ENCODE data around the gene DOK6. TPM values are rescaled to one million over a fixed set of nuclear protein-coding genes. Genes with fewer than 3 reads are reported as not detected.
"Not testable (repeated sequence)": the region's sequence is repeated elsewhere in the genome, so short reads cannot be mapped to it uniquely, and the experiment has no call there.

Gene DOK6
- 1 to 10 TPM; 2.9 to 5.3 TPM for total RNA-seq
- polyA plus RNA-seq (ENCODE audit: insufficient read length in 6 of 6): 10 to 100 TPM; 13.2 to 19.1 (median 16.0) TPM
- long read RNA-seq, donor 1, full-length matches to known transcripts: 7 of 7 reads
- long read RNA-seq, donor 1, partial matches to known transcripts: 0 of 7 reads
- long read RNA-seq, donor 1, other reads (novel, unspliced or antisense): 0 of 7 reads
- long read RNA-seq, donor 2, full-length matches to known transcripts: 6 of 6 reads
- long read RNA-seq, donor 2, partial matches to known transcripts: 0 of 6 reads
- long read RNA-seq, donor 2, other reads (novel, unspliced or antisense): 0 of 6 reads
- long read RNA-seq, donor 3, full-length matches to known transcripts: 4 of 4 reads
- long read RNA-seq, donor 3, partial matches to known transcripts: 0 of 4 reads
- long read RNA-seq, donor 3, other reads (novel, unspliced or antisense): 0 of 4 reads
- long read RNA-seq, donor 4: 0 reads
- long read RNA-seq, donor 5, full-length matches to known transcripts: 5 of 5 reads
- long read RNA-seq, donor 5, partial matches to known transcripts: 0 of 5 reads
- long read RNA-seq, donor 5, other reads (novel, unspliced or antisense): 0 of 5 reads
- long read RNA-seq, donor 6, full-length matches to known transcripts: 4 of 4 reads
- long read RNA-seq, donor 6, partial matches to known transcripts: 0 of 4 reads
- long read RNA-seq, donor 6, other reads (novel, unspliced or antisense): 0 of 4 reads
- long read RNA-seq, donor 7: 0 reads
- long read RNA-seq, donor 8, full-length matches to known transcripts: 2 of 2 reads
- long read RNA-seq, donor 8, partial matches to known transcripts: 0 of 2 reads
- long read RNA-seq, donor 8, other reads (novel, unspliced or antisense): 0 of 2 reads
- long read RNA-seq, donor 9: 0 reads
- long read RNA-seq, donor 10: 0 reads
- long read RNA-seq, donor 11: 0 reads
- long read RNA-seq, donor 12, full-length matches to known transcripts: 3 of 3 reads
- long read RNA-seq, donor 12, partial matches to known transcripts: 0 of 3 reads
- long read RNA-seq, donor 12, other reads (novel, unspliced or antisense): 0 of 3 reads

GRCh38 chr18:69400253-69400975, at the start of gene DOK6:
TSS of gene DOK6 (plus strand) at chr18:69400888.
- Histone ChIP-seq H3K9me3 (no peaks in the 10 kb centered on the region), H3K4me1 (peaks cover 0 to 5% of the 10 kb centered on the region in 2 donors), H3K4me3 (peak within 1 kb of the TSS; percentile 39 to 41), H3K27me3 (peaks cover 18 to 52% of the 10 kb centered on the region in 2 donors), H3K27ac (peak within 1 kb of the TSS; percentile 58 to 84), H3K36me3 (no peaks in the 10 kb centered on the region)
- ATAC-seq (peak; percentile 80), DNase-seq (peak; percentile 56 to 78 (median 76))
- intact Hi-C loops (cut with DNase I): no loop called here
- no peak for TF ChIP-seq CTCF (IDR thresholded peaks at IDR 0.05)

- no peak for TF ChIP-seq CTCF (IDR thresholded peaks at IDR 0.05)
- no peak overlapping the region for H3K4me3 ChIP-seq
- no peak for DNase-seq
- no peaks in the 10 kb centered on the region for H3K4me1 ChIP-seq
- H3K27ac ChIP-seq: no peak overlapping the region
- no peaks in the 10 kb centered on the region for H3K36me3 ChIP-seq
- H3K9me3 ChIP-seq: peaks cover 0 to under 1% of the 10 kb centered on the region in 2 donors
- intact Hi-C loops (cut with DNase I): no loop called here
- no peaks in the 10 kb centered on the region for H3K27me3 ChIP-seq
- ATAC-seq: no peak
Measured at GRCh38 chr18:69353023-69353422, 47.7 kb upstream of the DOK6 start.

GRCh38 chr18:69357590-69357989, 43.1 kb upstream of the DOK6 start:
- no peaks in the 10 kb centered on the region for H3K36me3 ChIP-seq
- no peaks in the 10 kb centered on the region for H3K27me3 ChIP-seq
- DNase-seq (no peak), ATAC-seq (no peak)
- no peak overlapping the region for H3K4me3 ChIP-seq
- H3K4me1 ChIP-seq: no peaks in the 10 kb centered on the region
- H3K9me3 ChIP-seq: peaks cover 0 to 15% of the 10 kb centered on the region in 2 donors
- TF ChIP-seq CTCF (IDR thresholded peaks at IDR 0.05): no peak
- intact Hi-C loops (cut with DNase I): no loop called here
- H3K27ac ChIP-seq: no peak overlapping the region

GRCh38 chr18:69358212-69358895, 42.3 kb upstream of the DOK6 start:
- intact Hi-C loops (cut with DNase I): no loop called here
- no peak for TF ChIP-seq CTCF (IDR thresholded peaks at IDR 0.05)
- peak in 2 of 4 donors; percentile 3 to 7 for DNase-seq
- Histone ChIP-seq H3K4me3 (no peak overlapping the region), H3K4me1 (no peaks in the 10 kb centered on the region), H3K27ac (no peak overlapping the region), H3K36me3 (no peaks in the 10 kb centered on the region), H3K9me3 (peaks cover 0 to 15% of the 10 kb centered on the region in 2 donors), H3K27me3 (no peaks in the 10 kb centered on the region)
- ATAC-seq: no peak

- H3K4me3 ChIP-seq; H3K4me1 ChIP-seq; DNase-seq; H3K36me3 ChIP-seq; H3K27me3 ChIP-seq; H3K27ac ChIP-seq; intact Hi-C loops (cut with DNase I); ATAC-seq: not testable (repeated sequence)
- peaks cover 0 to 15% of the 10 kb centered on the region in 2 donors for H3K9me3 ChIP-seq
Measured at GRCh38 chr18:69359768-69360167, 40.9 kb upstream of the DOK6 start.

Measured in left lung (tissue), 14 donors.